ENCODE results near the gene NRXN2. TPM values are rescaled to one million over a fixed set of nuclear protein-coding genes. Genes with fewer than 3 reads are reported as not detected.

NRXN2 gene
- total and polyA plus RNA-seq, 10 of the 15 experiments (the other 5 are each of a cell fraction or from before 2014, with no cell fraction given), result 0.03 to 1.4 (median 0.23) TPM

DNA sequence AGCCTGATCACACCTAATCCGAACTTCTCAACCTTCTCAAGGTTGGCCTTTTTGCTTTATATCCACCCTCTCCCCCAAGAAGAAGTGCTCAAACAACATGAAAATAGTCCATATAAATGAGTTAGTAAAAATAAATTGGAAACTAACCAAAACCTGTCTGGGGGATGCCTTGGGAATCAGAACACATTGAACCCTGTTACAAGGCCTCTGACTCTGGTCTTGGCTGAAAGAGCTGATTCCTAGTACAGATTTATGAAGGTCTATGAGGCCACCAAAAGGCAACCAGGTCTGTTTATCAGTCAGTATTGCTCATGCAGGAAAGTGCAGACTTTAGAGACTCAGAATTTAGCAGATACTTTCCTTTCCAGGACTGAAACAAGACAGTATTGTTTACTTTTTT is 49.7 kb downstream of the NRXN2 start:
- no peak overlapping the region for H3K4me2 ChIP-seq (ENCODE audit: control insufficient read depth, insufficient read depth)
- intact Hi-C loops (cut with micrococcal nuclease; ENCODE audit: unreplicated experiment), result no loop called here
- TF ChIP-seq SMARCA5 (IDR thresholded peaks at IDR 0.05) (no peak), CEBPB (IDR thresholded peaks at IDR 0.05; ENCODE audit: borderline replicate concordance in 1 of 2, low read depth in 2 of 2, low read length in 2 of 2) (no peak), RCOR1 (conservative IDR thresholded peaks at IDR 0.05; ENCODE audit: low read depth, low read length) (no peak)
- in situ Hi-C loops (cut with MboI), result no loop called here
- CTCF ChIA-PET, result interaction anchor here (1.3 to 5.4 kb wide), 3 partner anchors 14 to 224 kb away, joined by 5 to 79 read pairs (median 67); no protein-coding TSS in a partner anchor
- no peak overlapping the region for H2AFZ ChIP-seq (ENCODE audit: control insufficient read depth, low read depth, low read length)
- H3K9me3 ChIP-seq (replicated peaks; ENCODE audit: control insufficient read depth, insufficient read depth, low read length), result no peaks in the 10 kb centered on the region
- no peak for FAIRE-seq
- no TSS peak for BruUV-seq (replicated peaks)
- H3K36me3 ChIP-seq (ENCODE audit: control insufficient read depth in 2 of 2, insufficient read depth in 2 of 2, low read length in 1 of 2), result no peaks in the 10 kb centered on the region
- SMC1A ChIA-PET (ENCODE audit: uncharacterized antibody, unreplicated experiment), result interaction anchor here (1.5 to 4.9 kb wide), 4 partner anchors 13 to 98 kb away, joined by 3 to 30 read pairs (median 10); no protein-coding TSS in a partner anchor
- no peak for DNase-seq (ENCODE audit: low read depth, low spot score)
- no peaks in the 10 kb centered on the region for H3K79me2 ChIP-seq (ENCODE audit: control insufficient read depth, insufficient read depth, low read length)
- H3K27me3 ChIP-seq (replicated peaks in 1 of 2; ENCODE audit: control insufficient read depth in 2 of 2, insufficient read depth in 2 of 2, low read length in 1 of 2), result peaks cover under 1 to 2% of the 10 kb centered on the region in 2 experiments; a peak in 3 of 4 replicates
- H3K27ac ChIP-seq (ENCODE audit: control insufficient read depth, insufficient read depth), result no peak overlapping the region
- H3K4me3 ChIP-seq, result no peak overlapping the region
- POLR2A ChIA-PET, result interaction anchor here (1.1 to 1.7 kb wide), 2 partner anchors 310 to 337 kb away, joined by 4 read pairs; no protein-coding TSS in a partner anchor
- peaks cover 28% of the 10 kb centered on the region for H3K4me1 ChIP-seq (ENCODE audit: control insufficient read depth, insufficient read depth, low read length)
- H4K20me1 ChIP-seq (ENCODE audit: control insufficient read depth, insufficient read depth), result no peaks in the 10 kb centered on the region
- no peak for ATAC-seq
- no peak overlapping the region for H3K9ac ChIP-seq (ENCODE audit: control insufficient read depth, insufficient read depth, low read length)
- RAD21 ChIA-PET (ENCODE audit: unreplicated experiment), result interaction anchor here (1.0 to 4.5 kb wide), 5 partner anchors 14 to 356 kb away, joined by 3 to 29 read pairs (median 5); partner anchors contain the start of genes PRDX5 and TRMT112
- 73% methylated on average over 1 of the region's 1 CpG for WGBS (ENCODE audit: insufficient coverage, insufficient replicate concordance, low lambda C conversion rate, missing lambda C conversion rate)

DNA sequence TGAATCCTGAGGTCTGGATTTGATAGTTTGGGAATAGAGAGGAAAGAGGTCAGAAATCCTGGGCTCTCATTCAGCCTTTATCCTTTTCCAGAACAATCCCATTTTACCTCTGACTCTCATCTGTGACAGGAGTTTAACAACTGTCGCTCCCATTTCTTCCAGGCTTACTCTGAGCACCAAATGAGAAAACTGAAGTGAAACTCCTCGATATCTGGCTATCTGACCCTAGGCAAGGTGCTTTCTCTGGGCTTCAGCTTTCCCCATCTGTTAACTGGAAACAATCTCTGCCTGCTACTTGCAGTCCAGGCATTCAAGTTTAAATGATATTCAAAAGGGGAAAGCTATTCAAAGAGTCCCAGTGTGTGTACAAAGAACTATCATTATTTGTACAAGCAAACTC is 50.1 kb downstream of the NRXN2 start:
- Histone ChIP-seq H3K79me2 (ENCODE audit: control insufficient read depth, insufficient read depth, low read length) (no peaks in the 10 kb centered on the region), H3K27ac (ENCODE audit: control insufficient read depth, insufficient read depth) (no peak overlapping the region), H3K36me3 (ENCODE audit: control insufficient read depth in 2 of 2, insufficient read depth in 2 of 2, low read length in 1 of 2) (no peaks in the 10 kb centered on the region), H3K4me1 (ENCODE audit: control insufficient read depth, insufficient read depth, low read length) (peaks cover 28% of the 10 kb centered on the region), H4K20me1 (ENCODE audit: control insufficient read depth, insufficient read depth) (no peaks in the 10 kb centered on the region), H3K9ac (ENCODE audit: control insufficient read depth, insufficient read depth, low read length) (no peak overlapping the region), H3K4me2 (ENCODE audit: control insufficient read depth, insufficient read depth) (peak overlapping the region; percentile 12; the same call in 1 of the 2 replicates), H3K9me3 (replicated peaks; ENCODE audit: control insufficient read depth, insufficient read depth, low read length) (no peaks in the 10 kb centered on the region), H3K27me3 (replicated peaks in 1 of 2; ENCODE audit: control insufficient read depth in 2 of 2, insufficient read depth in 2 of 2, low read length in 1 of 2) (peaks cover 0 to 3% of the 10 kb centered on the region in 2 experiments; a peak in 2 of 4 replicates), H2AFZ (ENCODE audit: control insufficient read depth, low read depth, low read length) (no peak overlapping the region), H3K4me3 (no peak overlapping the region)
- 0% methylated on average over 2 of the region's 2 CpGs for WGBS (ENCODE audit: insufficient coverage, insufficient replicate concordance, low lambda C conversion rate, missing lambda C conversion rate)
- ChIA-PET SMC1A (ENCODE audit: uncharacterized antibody, unreplicated experiment) (interaction anchor here (1.5 to 4.9 kb wide), 3 partner anchors 16 to 99 kb away, joined by 3 to 30 read pairs (median 18); no protein-coding TSS in a partner anchor), CTCF (interaction anchor here (1.2 to 5.4 kb wide), 4 partner anchors 15 to 370 kb away, joined by 3 to 79 read pairs (median 36); no protein-coding TSS in a partner anchor), POLR2A (interaction anchor here (1.1 to 1.7 kb wide), 2 partner anchors 309 to 337 kb away, joined by 4 read pairs; no protein-coding TSS in a partner anchor), RAD21 (ENCODE audit: unreplicated experiment) (interaction anchor here (1.0 to 4.5 kb wide), 4 partner anchors 14 to 355 kb away, joined by 3 to 29 read pairs (median 4); partner anchors contain the start of genes PRDX5 and TRMT112)
- FAIRE-seq (peak; percentile 76), DNase-seq (ENCODE audit: low read depth, low spot score) (no peak), ATAC-seq (peak; percentile 15; the same call in 2 of the 3 replicates)
- in situ Hi-C loops (cut with MboI) (no loop called here), intact Hi-C loops (cut with micrococcal nuclease; ENCODE audit: unreplicated experiment) (no loop called here)
- BruUV-seq (replicated peaks), result no TSS peak
- TF ChIP-seq, protein P1, sequence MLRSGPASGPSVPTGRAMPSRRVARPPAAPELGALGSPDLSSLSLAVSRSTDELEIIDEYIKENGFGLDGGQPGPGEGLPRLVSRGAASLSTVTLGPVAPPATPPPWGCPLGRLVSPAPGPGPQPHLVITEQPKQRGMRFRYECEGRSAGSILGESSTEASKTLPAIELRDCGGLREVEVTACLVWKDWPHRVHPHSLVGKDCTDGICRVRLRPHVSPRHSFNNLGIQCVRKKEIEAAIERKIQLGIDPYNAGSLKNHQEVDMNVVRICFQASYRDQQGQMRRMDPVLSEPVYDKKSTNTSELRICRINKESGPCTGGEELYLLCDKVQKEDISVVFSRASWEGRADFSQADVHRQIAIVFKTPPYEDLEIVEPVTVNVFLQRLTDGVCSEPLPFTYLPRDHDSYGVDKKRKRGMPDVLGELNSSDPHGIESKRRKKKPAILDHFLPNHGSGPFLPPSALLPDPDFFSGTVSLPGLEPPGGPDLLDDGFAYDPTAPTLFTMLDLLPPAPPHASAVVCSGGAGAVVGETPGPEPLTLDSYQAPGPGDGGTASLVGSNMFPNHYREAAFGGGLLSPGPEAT (IDR thresholded peaks at IDR 0.05; ENCODE audit: low read depth), result no peak
- TF ChIP-seq, protein P2, sequence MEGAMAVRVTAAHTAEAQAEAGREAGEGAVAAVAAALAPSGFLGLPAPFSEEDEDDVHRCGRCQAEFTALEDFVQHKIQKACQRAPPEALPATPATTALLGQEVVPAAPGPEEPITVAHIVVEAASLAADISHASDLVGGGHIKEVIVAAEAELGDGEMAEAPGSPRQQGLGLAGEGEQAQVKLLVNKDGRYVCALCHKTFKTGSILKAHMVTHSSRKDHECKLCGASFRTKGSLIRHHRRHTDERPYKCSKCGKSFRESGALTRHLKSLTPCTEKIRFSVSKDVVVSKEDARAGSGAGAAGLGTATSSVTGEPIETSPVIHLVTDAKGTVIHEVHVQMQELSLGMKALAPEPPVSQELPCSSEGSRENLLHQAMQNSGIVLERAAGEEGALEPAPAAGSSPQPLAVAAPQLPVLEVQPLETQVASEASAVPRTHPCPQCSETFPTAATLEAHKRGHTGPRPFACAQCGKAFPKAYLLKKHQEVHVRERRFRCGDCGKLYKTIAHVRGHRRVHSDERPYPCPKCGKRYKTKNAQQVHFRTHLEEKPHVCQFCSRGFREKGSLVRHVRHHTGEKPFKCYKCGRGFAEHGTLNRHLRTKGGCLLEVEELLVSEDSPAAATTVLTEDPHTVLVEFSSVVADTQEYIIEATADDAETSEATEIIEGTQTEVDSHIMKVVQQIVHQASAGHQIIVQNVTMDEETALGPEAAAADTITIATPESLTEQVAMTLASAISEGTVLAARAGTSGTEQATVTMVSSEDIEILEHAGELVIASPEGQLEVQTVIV (IDR thresholded peaks at IDR 0.05; ENCODE audit: borderline replicate concordance, partially characterized antibody), result no peak
- TF ChIP-seq, protein P3, sequence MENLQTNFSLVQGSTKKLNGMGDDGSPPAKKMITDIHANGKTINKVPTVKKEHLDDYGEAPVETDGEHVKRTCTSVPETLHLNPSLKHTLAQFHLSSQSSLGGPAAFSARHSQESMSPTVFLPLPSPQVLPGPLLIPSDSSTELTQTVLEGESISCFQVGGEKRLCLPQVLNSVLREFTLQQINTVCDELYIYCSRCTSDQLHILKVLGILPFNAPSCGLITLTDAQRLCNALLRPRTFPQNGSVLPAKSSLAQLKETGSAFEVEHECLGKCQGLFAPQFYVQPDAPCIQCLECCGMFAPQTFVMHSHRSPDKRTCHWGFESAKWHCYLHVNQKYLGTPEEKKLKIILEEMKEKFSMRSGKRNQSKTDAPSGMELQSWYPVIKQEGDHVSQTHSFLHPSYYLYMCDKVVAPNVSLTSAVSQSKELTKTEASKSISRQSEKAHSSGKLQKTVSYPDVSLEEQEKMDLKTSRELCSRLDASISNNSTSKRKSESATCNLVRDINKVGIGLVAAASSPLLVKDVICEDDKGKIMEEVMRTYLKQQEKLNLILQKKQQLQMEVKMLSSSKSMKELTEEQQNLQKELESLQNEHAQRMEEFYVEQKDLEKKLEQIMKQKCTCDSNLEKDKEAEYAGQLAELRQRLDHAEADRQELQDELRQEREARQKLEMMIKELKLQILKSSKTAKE (IDR thresholded peaks at IDR 0.05; ENCODE audit: low read depth, poor library complexity, severe bottlenecking), result no peak
- TF ChIP-seq TCF12 (IDR thresholded peaks at IDR 0.05; ENCODE audit: low read depth, low read length), result no peak
- no peak for TF ChIP-seq POLR2AphosphoS2 (IDR thresholded peaks at IDR 0.05; ENCODE audit: low read depth, low read length)
